GM10266 (cell line): ENCODE measurements around the gene POLR2H.

Experiments used
- DNase-seq: peaks from one replicate; pipeline ENCODE4 v3.0.0; 2012; ENCODE audit errors: extremely low spot score
- CTCF ChIP-seq: IDR thresholded peaks from 2 replicates; pipeline ENCODE4 v1.5.1; 2012; ENCODE audit warnings: mild to moderate bottlenecking, low read depth; ENCODE audit not compliant: control insufficient read depth, insufficient read depth; ENCODE audit errors: missing control alignments

Gene POLR2H

GRCh38 chr3:184317201-184317600 is 44.3 kb upstream of the POLR2H start:
- no peak for TF ChIP-seq CTCF
- no peak for DNase-seq

GRCh38 chr3:184320104-184320445 is 41.4 kb upstream of the POLR2H start:
- DNase-seq: no peak
- TF ChIP-seq CTCF: no peak

- no peak for TF ChIP-seq CTCF
These were observed 39.8 kb upstream of the POLR2H start for GRCh38 chr3:184321666-184322065.

GRCh38 chr3:184322731-184323487 is 38.6 kb upstream of the POLR2H start:
- no peak for TF ChIP-seq CTCF
- DNase-seq: no peak

More at GRCh38 chr3:184321666-184322065, 39.8 kb upstream of the POLR2H start:
- DNase-seq: no peak

- no peak for DNase-seq
- TF ChIP-seq CTCF: no peak
These were observed 37.8 kb upstream of the POLR2H start for GRCh38 chr3:184323696-184324095.

GRCh38 chr3:184325269-184325668 is 36.2 kb upstream of the POLR2H start:
- TF ChIP-seq CTCF: no peak
- no peak for DNase-seq

GRCh38 chr3:184325715-184326369 is 35.7 kb upstream of the POLR2H start:
- DNase-seq: no peak
- no peak for TF ChIP-seq CTCF
